GM06990 (cell line): ENCODE results near the gene PDCD7.
"Not testable (repeated sequence)": the region's sequence is repeated elsewhere in the genome, so short reads cannot be mapped to it uniquely, and the experiment has no call there.

ENCODE experiments used
- DNase-seq: peaks from one replicate; pipeline ENCODE4 v3.0.0-alpha.2; 2011; ENCODE audit not compliant: insufficient read length; ENCODE audit errors: extremely low read depth
- H3K27me3 ChIP-seq: replicated peaks from 2 replicates; pipeline ENCODE4 v1.6.0; 2011; ENCODE audit warnings: low read length; ENCODE audit not compliant: control insufficient read depth, insufficient read depth
- H3K36me3 ChIP-seq: 2 replicates; pipeline ENCODE4 v1.5.1; 2011; ENCODE audit warnings: low read length; ENCODE audit not compliant: control insufficient read depth, insufficient read depth
- H3K4me3 ChIP-seq: replicated peaks from 2 replicates; pipeline ENCODE4 v1.5.1; 2011; ENCODE audit warnings: low read depth, mild to moderate bottlenecking, control low read depth, low read length
- TF ChIP-seq, protein P1 (sequence below): IDR thresholded peaks from 2 replicates; pipeline ENCODE4 v1.5.1; 2011; ENCODE audit warnings: low read length, control low read depth, mild to moderate bottlenecking, inconsistent platforms; ENCODE audit not compliant: insufficient read depth, poor library complexity, severe bottlenecking

Gene PDCD7

DNA sequence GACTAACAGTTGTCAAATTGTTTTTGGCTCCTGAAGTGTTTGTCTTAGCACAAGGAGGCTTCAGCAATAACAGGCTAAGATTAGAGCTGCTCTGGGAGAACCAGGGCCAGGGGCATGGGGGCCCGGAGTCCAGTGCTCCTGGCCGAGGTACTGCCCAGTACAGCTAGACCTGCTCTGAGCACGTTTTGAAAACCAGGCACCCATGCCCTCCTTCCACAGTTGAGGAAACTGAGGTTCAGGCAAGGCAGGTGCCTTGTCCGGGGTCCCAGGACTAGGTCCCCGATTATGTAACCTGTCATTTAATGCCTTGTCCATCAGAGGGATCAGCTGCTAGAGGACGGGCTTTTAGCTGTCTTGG, 37.9 kb downstream of the PDCD7 start:
- TF ChIP-seq, protein P1, sequence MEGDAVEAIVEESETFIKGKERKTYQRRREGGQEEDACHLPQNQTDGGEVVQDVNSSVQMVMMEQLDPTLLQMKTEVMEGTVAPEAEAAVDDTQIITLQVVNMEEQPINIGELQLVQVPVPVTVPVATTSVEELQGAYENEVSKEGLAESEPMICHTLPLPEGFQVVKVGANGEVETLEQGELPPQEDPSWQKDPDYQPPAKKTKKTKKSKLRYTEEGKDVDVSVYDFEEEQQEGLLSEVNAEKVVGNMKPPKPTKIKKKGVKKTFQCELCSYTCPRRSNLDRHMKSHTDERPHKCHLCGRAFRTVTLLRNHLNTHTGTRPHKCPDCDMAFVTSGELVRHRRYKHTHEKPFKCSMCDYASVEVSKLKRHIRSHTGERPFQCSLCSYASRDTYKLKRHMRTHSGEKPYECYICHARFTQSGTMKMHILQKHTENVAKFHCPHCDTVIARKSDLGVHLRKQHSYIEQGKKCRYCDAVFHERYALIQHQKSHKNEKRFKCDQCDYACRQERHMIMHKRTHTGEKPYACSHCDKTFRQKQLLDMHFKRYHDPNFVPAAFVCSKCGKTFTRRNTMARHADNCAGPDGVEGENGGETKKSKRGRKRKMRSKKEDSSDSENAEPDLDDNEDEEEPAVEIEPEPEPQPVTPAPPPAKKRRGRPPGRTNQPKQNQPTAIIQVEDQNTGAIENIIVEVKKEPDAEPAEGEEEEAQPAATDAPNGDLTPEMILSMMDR, result no peak
- DNase-seq, result no peak
- Histone ChIP-seq H3K27me3 (no peaks in the 10 kb centered on the region), H3K36me3 (peaks cover 11% of the 10 kb centered on the region), H3K4me3 (no peak overlapping the region)

DNA sequence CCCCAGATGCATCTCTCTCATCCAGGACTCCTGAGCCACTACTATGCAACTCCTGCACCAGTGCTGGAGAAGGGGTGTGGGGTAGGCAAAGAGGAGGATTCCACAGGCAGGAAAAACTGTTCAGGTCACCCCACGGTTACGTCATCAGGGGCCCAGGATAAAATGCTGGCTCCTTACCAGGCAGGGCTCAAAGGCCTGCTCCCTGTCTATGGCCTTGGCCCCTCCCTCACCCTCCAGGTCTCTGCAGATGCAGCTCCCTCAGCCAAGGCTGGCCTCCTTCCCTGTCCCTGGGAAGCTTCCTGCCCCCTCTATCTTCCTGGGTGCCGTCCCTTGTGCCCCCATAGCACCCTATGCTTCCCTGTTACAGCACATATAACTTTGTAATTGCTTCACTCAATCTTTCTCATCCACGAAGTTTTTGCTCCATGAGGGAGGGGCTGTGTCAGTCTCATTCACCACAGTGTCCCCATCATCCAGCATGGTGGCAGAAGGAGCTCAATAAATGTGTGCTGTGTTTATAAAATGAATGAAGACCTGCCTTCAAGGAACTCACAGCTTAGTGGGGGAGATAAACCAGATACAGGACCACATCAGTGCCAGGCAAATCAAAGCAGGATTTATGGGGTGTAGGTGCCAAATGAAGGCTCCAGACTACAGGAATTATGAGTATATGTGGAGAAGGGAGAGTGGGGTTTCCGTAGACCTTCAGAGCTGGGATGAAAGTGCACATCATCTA, 38.4 kb downstream of the PDCD7 start:
- TF ChIP-seq, protein P1, result no peak
- Histone ChIP-seq H3K4me3 (no peak overlapping the region), H3K27me3 (no peaks in the 10 kb centered on the region), H3K36me3 (peaks cover 8% of the 10 kb centered on the region)
- DNase-seq, result no peak

DNA sequence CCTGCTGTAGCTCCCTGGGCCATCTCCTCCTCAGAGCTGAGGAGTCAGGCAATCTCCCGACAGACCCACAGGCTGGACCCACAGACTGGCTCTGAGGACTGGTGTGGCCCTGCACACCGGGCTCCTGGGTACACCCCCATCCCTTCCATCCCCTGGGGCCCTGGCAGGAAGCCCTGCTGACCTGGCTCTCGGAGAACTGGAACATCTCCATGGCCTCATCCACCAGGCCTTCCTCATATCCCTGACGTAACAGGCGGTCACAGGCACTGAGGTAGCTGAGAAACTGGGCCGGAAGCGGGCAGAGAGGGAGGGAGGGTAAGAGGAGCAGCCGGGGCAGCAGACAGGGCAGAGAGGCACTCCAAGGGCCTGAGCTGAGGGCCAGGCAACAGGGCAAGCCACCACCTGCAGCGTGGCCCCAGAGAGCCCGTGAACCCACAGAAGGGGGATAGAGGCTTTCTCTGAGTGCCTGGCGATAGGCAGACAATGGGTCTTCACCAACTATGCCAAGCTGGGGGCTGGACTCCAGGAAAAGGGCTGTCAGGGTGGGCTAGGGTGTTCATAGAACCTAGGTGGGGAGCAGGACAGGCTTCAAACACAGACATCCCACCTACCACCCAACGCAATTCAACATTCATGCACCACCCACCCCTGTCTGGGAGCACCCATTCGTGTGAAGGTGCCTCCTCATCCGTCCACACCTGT, 39.2 kb downstream of the PDCD7 start:
- DNase-seq, result no peak
- Histone ChIP-seq H3K4me3 (no peak overlapping the region), H3K27me3 (no peaks in the 10 kb centered on the region), H3K36me3 (peaks cover 7% of the 10 kb centered on the region)
- TF ChIP-seq, protein P1, result no peak

DNA sequence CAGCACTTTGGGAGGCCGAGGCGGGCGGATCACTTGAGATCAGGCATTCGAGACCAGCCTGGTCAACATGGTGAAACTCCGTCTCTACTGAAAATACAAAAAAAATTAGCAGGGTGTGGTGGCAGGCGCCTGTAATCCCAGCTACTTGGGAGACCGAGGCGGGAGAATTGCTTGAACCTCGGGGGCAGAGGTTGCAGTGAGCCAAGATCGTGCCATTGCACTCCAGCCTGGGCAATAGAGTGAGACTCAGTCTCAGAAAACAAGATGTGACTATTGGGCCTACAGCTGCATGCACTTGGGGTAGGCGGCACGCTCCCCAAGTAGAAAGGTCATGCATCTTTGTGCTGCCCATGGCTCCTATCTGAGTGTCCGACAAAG, 39.8 kb downstream of the PDCD7 start:
- H3K27me3 ChIP-seq, DNase-seq, H3K36me3 ChIP-seq, H3K4me3 ChIP-seq: not testable (repeated sequence)

DNA sequence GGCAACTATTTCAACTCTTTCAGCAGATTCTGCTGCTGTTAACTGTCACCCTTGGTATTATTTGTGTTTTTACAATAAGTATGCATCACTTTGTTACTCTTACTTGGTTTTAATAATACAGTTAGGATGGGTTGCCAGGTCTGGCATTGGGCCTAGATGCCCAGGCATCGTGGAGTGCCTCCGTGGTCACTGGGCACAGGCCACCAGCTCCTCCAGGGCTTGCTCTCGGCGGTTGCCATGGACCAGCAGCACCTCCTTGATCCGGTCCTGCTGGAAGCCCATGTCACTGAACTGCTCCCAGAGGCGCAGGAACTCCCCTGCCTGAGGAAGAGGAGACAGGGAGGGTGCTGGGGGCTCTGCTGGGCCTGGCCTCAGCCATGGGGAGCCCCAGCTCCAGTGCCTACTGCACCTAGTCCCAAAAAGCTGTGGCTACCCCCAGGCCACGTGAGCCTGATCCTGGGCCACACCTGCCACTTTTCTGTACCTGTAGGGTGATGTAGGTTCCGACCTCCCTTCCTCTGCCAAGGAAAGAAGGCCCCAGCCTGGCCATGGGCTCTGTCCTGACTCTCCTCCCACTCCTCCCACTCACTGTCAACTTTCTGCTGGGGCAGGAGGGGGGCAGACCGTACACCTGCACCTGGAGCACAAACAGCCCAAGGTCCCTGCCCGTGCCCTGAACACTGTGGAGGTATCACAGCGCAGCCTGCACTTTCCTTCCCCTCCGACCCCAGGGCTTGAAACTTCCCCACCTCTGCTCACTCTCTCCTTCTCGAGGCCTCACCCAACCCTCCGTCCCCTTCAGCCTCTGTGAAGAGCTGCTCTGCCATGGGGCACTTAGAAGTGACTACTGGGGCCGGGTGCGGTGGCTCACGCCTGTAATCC, 40.5 kb downstream of the PDCD7 start:
- H3K27me3 ChIP-seq, result no peaks in the 10 kb centered on the region
- no peak overlapping the region for H3K4me3 ChIP-seq
- peaks cover 3% of the 10 kb centered on the region for H3K36me3 ChIP-seq
- TF ChIP-seq, protein P1, result no peak
- no peak for DNase-seq
